IMR-90 (cell line): ENCODE results near the gene LIPI. TPM values are rescaled to one million over a fixed set of nuclear protein-coding genes. Genes with fewer than 3 reads are reported as not detected.

Experiments used
- ATAC-seq: fragments of 200-7000 bp; cut with Tn5 transposase; 2 replicates; pipeline ENCODE4 v1.9.1; 2020; ENCODE audit warnings: low read depth, mild to moderate bottlenecking, moderate library complexity
- BruUV-seq: library from RNA; stranded (reverse); fragments of 400-500 nt; replicated peaks from 2 replicates; lab custom pipeline; 2021; lab: Mats Ljungman, UMichigan
- CTCF ChIA-PET: fragments of 300-600 bp; formaldehyde crosslinking; extraction: SDS; loops from one replicate; lab custom pipeline; 2021; ENCODE audit warnings: antibody characterized with exemption; lab: Yijun Ruan, JAX
- POLR2A ChIA-PET: fragments of 300-600 bp; sonication (Branson Sonifier 250); formaldehyde crosslinking; loops from one replicate; lab custom pipeline; 2022; ENCODE audit warnings: antibody characterized with exemption; ENCODE audit not compliant: unreplicated experiment; lab: Charles Lee
- DNase-seq: peaks from one replicate; pipeline ENCODE4 v3.0.0; 2013
- H2AFZ ChIP-seq: replicated peaks from 2 replicates; pipeline ENCODE3; 2013; ENCODE audit warnings: low read length, mild to moderate bottlenecking; ENCODE audit not compliant: poor library complexity
- H2AK5ac ChIP-seq: 2 replicates; pipeline ENCODE4 v1.6.1; 2013; ENCODE audit warnings: low read depth, low read length, inconsistent platforms
- H2AK9ac ChIP-seq: replicated peaks from 2 replicates; pipeline ENCODE3; 2013; ENCODE audit warnings: mild to moderate bottlenecking, low read depth, low read length, moderate library complexity; ENCODE audit not compliant: poor library complexity
- H2BK120ac ChIP-seq: 2 replicates; pipeline ENCODE4 v1.6.1; 2013; ENCODE audit warnings: low read depth, low read length, inconsistent platforms
- H2BK15ac ChIP-seq: 3 replicates; pipeline ENCODE4 v1.6.1; 2013; ENCODE audit warnings: low read depth, low read length, inconsistent platforms
- H2BK20ac ChIP-seq: 2 replicates; pipeline ENCODE4 v1.6.1; 2013; ENCODE audit warnings: low read depth, mild to moderate bottlenecking, inconsistent platforms, low read length, moderate library complexity
- H2BK5ac ChIP-seq: 2 replicates; pipeline ENCODE4 v1.6.1; 2013; ENCODE audit warnings: mild to moderate bottlenecking, low read depth, low read length, inconsistent platforms; ENCODE audit not compliant: poor library complexity, severe bottlenecking
- H3K14ac ChIP-seq: replicated peaks from 2 replicates; pipeline ENCODE4 v1.6.1; 2013; ENCODE audit warnings: low read depth, low read length, inconsistent platforms
- H3K18ac ChIP-seq: 2 replicates; pipeline ENCODE4 v1.6.1; 2013; ENCODE audit warnings: low read depth, low read length, control low read depth
- H3K23ac ChIP-seq: 2 replicates; pipeline ENCODE4 v1.6.1; 2013; ENCODE audit warnings: low read depth, low read length, inconsistent platforms
- H3K27ac ChIP-seq: 2 replicates; pipeline ENCODE4 v1.5.1; 2013; ENCODE audit warnings: mild to moderate bottlenecking, control low read depth, low read length; ENCODE audit not compliant: insufficient read depth
- H3K27me3 ChIP-seq: 2 replicates; pipeline ENCODE4 v1.6.1; 2013; ENCODE audit warnings: low read length; ENCODE audit not compliant: control insufficient read depth, insufficient read depth
- H3K36me3 ChIP-seq: 2 replicates; pipeline ENCODE4 v1.6.1; 2013; ENCODE audit warnings: low read length, mixed read lengths; ENCODE audit not compliant: control insufficient read depth, insufficient read depth
- H3K4ac ChIP-seq: 2 replicates; pipeline ENCODE4 v1.6.1; 2013; ENCODE audit warnings: low read depth, low read length, inconsistent platforms
- H3K4me1 ChIP-seq: 2 replicates; pipeline ENCODE4 v1.6.1; 2013; ENCODE audit warnings: low read length, mixed read lengths; ENCODE audit not compliant: control insufficient read depth, insufficient read depth
- H3K4me2 ChIP-seq: 2 replicates; pipeline ENCODE4 v1.6.1; 2013; ENCODE audit warnings: low read depth, mild to moderate bottlenecking, control low read depth, low read length, moderate library complexity
- H3K4me3 ChIP-seq: 2 replicates; pipeline ENCODE4 v1.5.1; 2013; ENCODE audit warnings: low read depth, mild to moderate bottlenecking, control low read depth, low read length, moderate library complexity; ENCODE audit not compliant: insufficient read depth
- H3K56ac ChIP-seq: 2 replicates; pipeline ENCODE4 v1.6.1; 2013; ENCODE audit warnings: low read length, inconsistent platforms; ENCODE audit not compliant: insufficient read depth; ENCODE audit errors: extremely low read depth
- H3K79me1 ChIP-seq, 2 experiments: 2 replicates each; pipeline ENCODE4 v1.6.1; 2013; ENCODE audit warnings: low read length in 2 of 2, inconsistent platforms in 1 of 2, low read depth in 1 of 2
- H3K9ac ChIP-seq: 2 replicates; pipeline ENCODE4 v1.6.1; 2013; ENCODE audit warnings: low read depth, low read length, control low read depth
- H3K9me1 ChIP-seq: 2 replicates; pipeline ENCODE4 v1.6.1; 2013; ENCODE audit warnings: low read length, inconsistent platforms; ENCODE audit not compliant: insufficient read depth
- H3K9me3 ChIP-seq: 2 replicates; pipeline ENCODE4 v1.6.1; 2013; ENCODE audit warnings: low read length; ENCODE audit not compliant: control insufficient read depth, insufficient read depth
- H4K20me1 ChIP-seq: 2 replicates; pipeline ENCODE4 v1.6.1; 2013; ENCODE audit warnings: low read length, inconsistent platforms; ENCODE audit not compliant: insufficient read depth
- H4K5ac ChIP-seq: 2 replicates; pipeline ENCODE4 v1.6.1; 2013; ENCODE audit warnings: mild to moderate bottlenecking, low read depth, low read length, control low read depth
- H4K8ac ChIP-seq, 2 experiments: 2 replicates each; pipeline ENCODE4 v1.6.1; 2013; ENCODE audit warnings: low read depth in 2 of 2, low read length in 2 of 2, control low read depth in 1 of 2, inconsistent platforms in 1 of 2
- H4K91ac ChIP-seq: 2 replicates; pipeline ENCODE4 v1.6.1; 2013; ENCODE audit warnings: low read depth, low read length, inconsistent platforms; ENCODE audit not compliant: insufficient read depth
- BHLHE40 ChIP-seq: fragments of 150-350 bp; IDR thresholded peaks from 2 replicates; pipeline ENCODE4 v1.6.1; 2016; ENCODE audit warnings: mild to moderate bottlenecking, low read depth, low read length
- CHD1 ChIP-seq: IDR thresholded peaks from 2 replicates; pipeline ENCODE4 v1.6.1; 2012; ENCODE audit warnings: low read depth, low read length, improper control_type of control experiment
- RCOR1 ChIP-seq: IDR thresholded peaks from 2 replicates; pipeline ENCODE4 v1.6.1; 2012; ENCODE audit warnings: mild to moderate bottlenecking, low read length, improper control_type of control experiment; ENCODE audit not compliant: insufficient replicate concordance
- dilution Hi-C: fragments of 300-500 bp; cut with HindIII; formaldehyde crosslinking; loops from one replicate; pipeline ENCODE4 v1.14.3; 2018; ENCODE audit warnings: low sequenced_read_pairs; ENCODE audit not compliant: unreplicated experiment
- in situ Hi-C: fragments of 300-500 bp; cut with MboI; formaldehyde crosslinking; loops from 3 replicates; pipeline ENCODE4 v1.14.3; 2019; ENCODE audit warnings: low sequenced_read_pairs, inconsistent platforms, mixed read lengths
- intact Hi-C: fragments of 100-400 bp; cut with micrococcal nuclease; formaldehyde crosslinking; loops from 2 replicates; pipeline ENCODE4 v1.10.0; 2022
- polyA plus RNA-seq, 3 experiments: library from polyadenylated mRNA; depleted of rRNA; stranded (reverse); fragments of >200 nt; gene quantifications; 2 replicates each; pipeline ENCODE4 v1.2.3, GENCODE V29; 2012; ENCODE audit warnings: low replicate concordance in 1 of 3
- total RNA-seq: library from RNA; depleted of rRNA; stranded (reverse); fragments of >200 nt; gene quantifications from 2 replicates; pipeline ENCODE4 v1.2.3, GENCODE V29; 2012

Gene LIPI
- total and polyA plus RNA-seq, 2 of the 4 experiments (the other 2 are of a cell fraction), result not detected

DNA sequence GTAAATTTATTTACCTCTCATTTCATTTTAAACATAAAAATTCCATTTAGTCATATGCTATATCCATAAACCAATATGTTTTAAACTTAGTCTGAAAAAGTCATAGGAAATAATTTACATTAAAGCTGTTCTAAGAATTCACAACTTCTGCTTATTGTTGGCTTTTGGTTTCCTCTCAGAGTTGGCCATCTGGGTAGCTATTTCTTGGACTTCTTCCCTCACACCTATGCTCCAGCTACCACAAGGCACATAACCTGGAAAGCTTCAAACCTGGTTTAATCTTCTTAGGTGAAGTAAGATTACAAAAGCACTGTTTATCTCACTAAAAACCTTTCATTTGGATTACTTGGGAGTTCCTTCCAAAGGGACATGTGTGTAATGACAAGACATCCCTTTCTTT, 35.0 kb upstream of the LIPI start:
- H3K27ac ChIP-seq, result no peak overlapping the region
- H3K23ac ChIP-seq, result no peak overlapping the region
- no peak overlapping the region for H4K8ac ChIP-seq
- no peak overlapping the region for H2AK9ac ChIP-seq
- no peak overlapping the region for H2BK20ac ChIP-seq
- no peak for ATAC-seq
- no peak overlapping the region for H3K56ac ChIP-seq
- no peaks in the 10 kb centered on the region for H3K4me1 ChIP-seq
- H3K27me3 ChIP-seq, result no peaks in the 10 kb centered on the region
- intact Hi-C loops, result no loop called here
- POLR2A ChIA-PET, result no interaction called here
- H2BK15ac ChIP-seq, result no peak overlapping the region
- no peak overlapping the region for H3K4me2 ChIP-seq
- DNase-seq, result no peak
- H3K4me3 ChIP-seq, result no peak overlapping the region
- no peaks in the 10 kb centered on the region for H3K9me3 ChIP-seq
- H2AFZ ChIP-seq, result no peak overlapping the region
- H3K18ac ChIP-seq, result no peak overlapping the region
- no peak for TF ChIP-seq BHLHE40
- TF ChIP-seq CHD1, result no peak
- TF ChIP-seq RCOR1, result no peak
- H3K79me1 ChIP-seq, result no peaks in the 10 kb centered on the region
- H3K14ac ChIP-seq, result no peak overlapping the region
- no peak overlapping the region for H3K4ac ChIP-seq
- H4K20me1 ChIP-seq, result no peaks in the 10 kb centered on the region
- no TSS peak for BruUV-seq
- dilution Hi-C loops, result no loop called here
- CTCF ChIA-PET, result interaction anchor here (1.2 kb wide), 1 partner anchor 15 kb away, joined by 3 read pairs; no protein-coding TSS in a partner anchor
- no peaks in the 10 kb centered on the region for H3K36me3 ChIP-seq
- H2BK5ac ChIP-seq, result no peak overlapping the region
- no peak overlapping the region for H2BK120ac ChIP-seq
- H4K91ac ChIP-seq, result no peak overlapping the region
- H3K9ac ChIP-seq, result no peak overlapping the region
- H4K5ac ChIP-seq, result no peak overlapping the region
- H3K9me1 ChIP-seq, result no peaks in the 10 kb centered on the region
- no peak overlapping the region for H2AK5ac ChIP-seq
- in situ Hi-C loops, result no loop called here
